Fibroblast of skin of right quadriceps (primary cell): ENCODE results near the gene HLA-DQA2.
"Not testable (repeated sequence)": the region's sequence is repeated elsewhere in the genome, so short reads cannot be mapped to it uniquely, and the experiment has no call there.

Experiments
- DNase-seq: peaks from one replicate; pipeline ENCODE4 v3.0.0-alpha.2; 2013

Gene HLA-DQA2

GRCh38 chr6:32782923-32783322, 41.7 kb downstream of the HLA-DQA2 start:
- not testable (repeated sequence) for DNase-seq

GRCh38 chr6:32785781-32786533, 44.8 kb downstream of the HLA-DQA2 start:
- DNase-seq = peak; percentile 54

DNA sequence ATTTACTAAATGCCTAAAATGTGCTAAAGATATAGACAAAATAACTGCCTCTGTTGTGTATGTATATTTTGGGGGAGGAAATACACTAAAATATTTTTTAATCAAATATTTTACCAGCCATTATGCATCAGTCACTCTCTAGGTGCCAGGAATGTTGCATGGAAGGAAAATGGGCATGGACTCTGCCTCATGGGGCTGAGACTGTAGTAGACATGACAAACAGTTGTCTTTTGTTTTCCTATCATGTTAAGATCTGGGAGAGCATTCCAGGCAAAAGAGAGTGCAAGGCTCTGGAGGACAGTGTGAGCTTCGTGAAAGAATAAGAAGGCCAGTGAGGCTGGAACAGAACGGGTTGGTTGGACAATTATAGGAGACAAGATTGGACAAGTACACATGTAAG, 49.1 kb downstream of the HLA-DQA2 start:
- no peak for DNase-seq

- no peak for DNase-seq
Observed at GRCh38 chr6:32792901-32793435, 51.8 kb downstream of the HLA-DQA2 start.

DNA sequence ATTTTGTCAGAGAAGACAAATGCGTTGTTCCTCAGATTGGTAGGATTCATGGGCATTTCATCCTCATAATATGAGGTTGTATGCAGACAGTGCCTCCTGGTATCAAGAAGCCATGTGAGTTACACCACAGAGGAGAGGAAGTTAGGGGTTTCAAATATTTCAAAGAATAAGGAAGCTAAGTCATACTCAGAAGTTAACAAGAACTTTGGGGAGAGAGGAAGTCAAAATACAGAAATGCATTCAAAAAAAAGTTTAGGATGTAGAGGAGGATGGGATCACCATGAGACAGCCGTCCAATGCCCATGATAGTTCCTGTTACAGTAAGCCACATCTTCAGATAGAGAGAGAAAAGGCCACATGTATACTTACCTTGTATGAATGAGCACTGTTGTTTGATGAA, 53.3 kb downstream of the HLA-DQA2 start:
- DNase-seq = no peak
